H9 (cell line): ENCODE results near the gene ADARB2. TPM values are rescaled to one million over a fixed set of nuclear protein-coding genes. Genes with fewer than 3 reads are reported as not detected.
A peak's percentile ranks its signal among the peaks of the same experiment; 100 is the strongest.

Source experiments
- DNase-seq: peaks from one replicate; pipeline ENCODE4 v3.0.0-alpha.2; 2017
- H2AFZ ChIP-seq: one replicate; pipeline ENCODE4 v1.6.1; 2013; ENCODE audit warnings: mild to moderate bottlenecking, low read length, control low read depth, moderate library complexity
- H2AK5ac ChIP-seq: 2 replicates; pipeline ENCODE4 v1.6.1; 2013; ENCODE audit warnings: low read length, control low read depth, mixed read lengths; ENCODE audit not compliant: insufficient read length
- H2BK120ac ChIP-seq: one replicate; pipeline ENCODE4 v1.6.1; 2013; ENCODE audit warnings: low read depth, mild to moderate bottlenecking, low read length, control low read depth, inconsistent platforms; ENCODE audit not compliant: poor library complexity, severe bottlenecking
- H2BK12ac ChIP-seq: 2 replicates; pipeline ENCODE4 v1.6.1; 2013; ENCODE audit warnings: low read length, control low read depth, mixed read lengths, low read depth; ENCODE audit not compliant: insufficient read length
- H2BK15ac ChIP-seq: 2 replicates; pipeline ENCODE4 v1.6.1; 2013; ENCODE audit warnings: low read depth, low read length, control low read depth
- H2BK20ac ChIP-seq: one replicate; pipeline ENCODE4 v1.6.1; 2013; ENCODE audit warnings: low read depth, mild to moderate bottlenecking, low read length, control low read depth, inconsistent platforms; ENCODE audit not compliant: poor library complexity, severe bottlenecking
- H2BK5ac ChIP-seq: 2 replicates; pipeline ENCODE4 v1.6.1; 2013; ENCODE audit warnings: low read length, control low read depth, mixed read lengths; ENCODE audit not compliant: insufficient read length
- H3K14ac ChIP-seq: 2 replicates; pipeline ENCODE4 v1.6.1; 2013; ENCODE audit warnings: low read length, control low read depth; ENCODE audit not compliant: insufficient read depth
- H3K18ac ChIP-seq: 2 replicates; pipeline ENCODE4 v1.6.1; 2013; ENCODE audit warnings: low read depth, mild to moderate bottlenecking, mixed read lengths, low read length, control low read depth; ENCODE audit not compliant: insufficient read length
- H3K23ac ChIP-seq: 2 replicates; pipeline ENCODE4 v1.6.1; 2013; ENCODE audit warnings: low read length, control low read depth, mixed read lengths, low read depth; ENCODE audit not compliant: insufficient read length
- H3K23me2 ChIP-seq: 2 replicates; pipeline ENCODE4 v1.6.1; 2013; ENCODE audit warnings: low read depth, mild to moderate bottlenecking, mixed read lengths, low read length, control low read depth; ENCODE audit not compliant: insufficient read length, poor library complexity, severe bottlenecking
- H3K27ac ChIP-seq: 2 replicates; pipeline ENCODE4 v1.5.1; 2013; ENCODE audit warnings: low read length, control low read depth, mixed read lengths, low read depth; ENCODE audit not compliant: insufficient read length
- H3K27me3 ChIP-seq: 2 replicates; pipeline ENCODE4 v1.6.1; 2013; ENCODE audit warnings: low read length, control low read depth, inconsistent platforms; ENCODE audit not compliant: insufficient read depth
- H3K4ac ChIP-seq: 2 replicates; pipeline ENCODE4 v1.6.1; 2013; ENCODE audit warnings: low read depth, mild to moderate bottlenecking, control low read depth, inconsistent platforms, low read length, moderate library complexity
- H3K4me1 ChIP-seq: 2 replicates; pipeline ENCODE4 v1.6.1; 2013; ENCODE audit warnings: low read length, control low read depth, inconsistent platforms; ENCODE audit not compliant: insufficient read depth
- H3K4me2 ChIP-seq: 2 replicates; pipeline ENCODE4 v1.6.1; 2013; ENCODE audit warnings: low read length, control low read depth, mixed read lengths; ENCODE audit not compliant: insufficient read length, insufficient read depth
- H3K56ac ChIP-seq: 2 replicates; pipeline ENCODE4 v1.6.1; 2013; ENCODE audit warnings: low read depth, mild to moderate bottlenecking, mixed read lengths, low read length, control low read depth; ENCODE audit not compliant: insufficient read length
- H3K79me1 ChIP-seq: 2 replicates; pipeline ENCODE4 v1.6.1; 2013; ENCODE audit warnings: low read depth, mild to moderate bottlenecking, moderate library complexity, low read length, control low read depth, inconsistent platforms; ENCODE audit not compliant: insufficient read depth, poor library complexity, severe bottlenecking
- H3K79me2 ChIP-seq: 2 replicates; pipeline ENCODE4 v1.6.1; 2013; ENCODE audit warnings: low read length, control low read depth, inconsistent platforms; ENCODE audit not compliant: insufficient read depth
- H3K9ac ChIP-seq: 2 replicates; pipeline ENCODE4 v1.6.1; 2013; ENCODE audit warnings: low read length, control low read depth, mixed read lengths; ENCODE audit not compliant: insufficient read length; ENCODE audit errors: extremely low read depth
- H3K9me3 ChIP-seq: one replicate; pipeline ENCODE4 v1.6.1; 2013; ENCODE audit warnings: low read depth, low read length, inconsistent platforms; ENCODE audit not compliant: control insufficient read depth
- H3T11ph ChIP-seq: one replicate; pipeline ENCODE4 v1.6.1; 2013; ENCODE audit warnings: mild to moderate bottlenecking, low read length, control low read depth, inconsistent platforms
- H4K20me1 ChIP-seq: one replicate; pipeline ENCODE4 v1.6.1; 2013; ENCODE audit not compliant: control insufficient read depth, insufficient read length, insufficient read depth
- H4K5ac ChIP-seq: 2 replicates; pipeline ENCODE4 v1.6.1; 2013; ENCODE audit warnings: low read depth, mild to moderate bottlenecking, mixed read lengths, low read length, control low read depth; ENCODE audit not compliant: insufficient read length
- H4K8ac ChIP-seq: replicated peaks from 2 replicates; pipeline ENCODE4 v1.6.1; 2013; ENCODE audit warnings: low read length, control low read depth, mixed read lengths, low read depth; ENCODE audit not compliant: insufficient read length
- H4K91ac ChIP-seq: 2 replicates; pipeline ENCODE4 v1.6.1; 2013; ENCODE audit warnings: low read depth, mild to moderate bottlenecking, moderate library complexity, mixed read lengths, low read length, control low read depth; ENCODE audit not compliant: insufficient read length
- H3K27ac Mint-ChIP-seq, 3 experiments: 2 replicates in 2 of 3; 3 replicates in 1 of 3; pipeline ENCODE4 v1.8.0; 2020 to 2021; ENCODE audit warnings: mixed read lengths in 3 of 3, mild to moderate bottlenecking in 1 of 3, moderate library complexity in 1 of 3
- H3K27me3 Mint-ChIP-seq: 2 replicates; pipeline ENCODE4 v1.8.0; 2021; ENCODE audit warnings: low read depth, mild to moderate bottlenecking, moderate library complexity, mixed read lengths
- H3K36me3 Mint-ChIP-seq, 3 experiments: 2 replicates in 2 of 3; 3 replicates in 1 of 3; pipeline ENCODE4 v1.8.0; 2020 to 2021; ENCODE audit warnings: low read depth in 3 of 3, mixed read lengths in 3 of 3; ENCODE audit not compliant: insufficient read depth in 1 of 3
- H3K4me1 Mint-ChIP-seq, 2 experiments: 2 replicates each; pipeline ENCODE4 v1.8.0; 2020; ENCODE audit warnings: mixed read lengths in 2 of 2
- H3K4me3 Mint-ChIP-seq, 2 experiments: 2 replicates in 1 of 2; 3 replicates in 1 of 2; pipeline ENCODE4 v1.8.0; 2020 to 2021; ENCODE audit warnings: mild to moderate bottlenecking in 2 of 2, mixed read lengths in 2 of 2, moderate library complexity in 1 of 2
- H3K9me3 Mint-ChIP-seq, 2 experiments: 2 replicates in 1 of 2; 3 replicates in 1 of 2; pipeline ENCODE4 v1.8.0; 2020; ENCODE audit warnings: mild to moderate bottlenecking in 2 of 2, mixed read lengths in 2 of 2, moderate library complexity in 1 of 2
- WGBS: extraction: QIAGEN DNeasy Blood & Tissue Kit; methylation state at CpG from one replicate; pipeline ENCODE4 v1.1.7; 2013; ENCODE audit warnings: missing lambda C conversion rate, low lambda C conversion rate, mixed read lengths; ENCODE audit not compliant: insufficient read length; ENCODE audit errors: extremely low coverage; 5-methylcytosine and 5-hydroxymethylcytosine counted together
- total RNA-seq: library from RNA; stranded (reverse); gene quantifications from 2 replicates; pipeline ENCODE4 v1.2.1, GENCODE V29; 2021
- TF ChIP-seq, protein P1 (sequence below): fragments of 200-600 bp; sonication (generic); conservative IDR thresholded peaks from 3 replicates; pipeline ENCODE4 v1.8.0; 2021; ENCODE audit warnings: antibody characterized with exemption, mild to moderate bottlenecking

The ADARB2 gene
- total RNA-seq, 1 experiment from 2014 or later: 0.87 TPM

DNA sequence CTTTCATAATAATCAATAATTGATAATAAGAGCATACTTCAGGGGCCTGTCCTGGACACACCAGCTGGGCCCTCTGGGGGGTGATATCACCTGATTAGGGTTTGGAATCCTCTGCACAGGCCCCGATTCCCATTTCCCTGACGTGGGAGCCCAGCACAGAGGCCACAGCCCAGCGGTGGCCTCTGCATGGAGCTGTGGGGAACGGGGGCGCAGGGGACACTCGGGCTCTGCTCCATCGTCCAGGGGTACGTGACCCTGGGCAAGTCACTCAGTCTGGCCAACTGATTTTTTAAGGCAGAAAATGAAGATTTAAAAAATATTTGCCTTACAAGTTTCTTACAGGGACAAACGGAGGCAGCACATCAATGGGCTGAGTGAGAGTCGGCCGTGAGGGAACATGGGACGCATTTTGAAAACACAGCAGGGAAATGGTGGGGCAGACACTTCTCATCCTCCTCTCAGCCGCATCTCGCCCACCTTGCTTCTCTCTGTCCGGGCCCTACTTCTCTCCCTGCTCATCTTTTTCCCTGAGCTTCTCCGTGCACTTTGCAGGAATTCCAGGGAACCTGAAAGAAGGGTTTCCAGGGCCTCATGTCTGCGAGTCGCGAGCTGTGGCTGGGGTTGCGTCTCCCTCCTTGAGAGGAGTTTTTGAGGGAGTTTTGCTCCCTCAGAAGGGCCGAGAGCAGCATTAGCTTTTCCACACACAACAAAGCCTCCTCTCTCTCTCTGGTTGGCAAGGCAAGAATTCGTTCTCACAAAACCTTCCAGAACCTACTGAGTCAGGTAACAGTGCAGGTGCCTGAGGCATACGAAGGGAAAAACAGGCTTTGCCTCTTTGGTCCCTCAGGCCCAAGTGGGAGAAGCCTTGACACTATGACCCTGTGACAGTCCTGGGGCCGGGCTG, 369.1 kb downstream of the ADARB2 start:
- TF ChIP-seq, protein P1, sequence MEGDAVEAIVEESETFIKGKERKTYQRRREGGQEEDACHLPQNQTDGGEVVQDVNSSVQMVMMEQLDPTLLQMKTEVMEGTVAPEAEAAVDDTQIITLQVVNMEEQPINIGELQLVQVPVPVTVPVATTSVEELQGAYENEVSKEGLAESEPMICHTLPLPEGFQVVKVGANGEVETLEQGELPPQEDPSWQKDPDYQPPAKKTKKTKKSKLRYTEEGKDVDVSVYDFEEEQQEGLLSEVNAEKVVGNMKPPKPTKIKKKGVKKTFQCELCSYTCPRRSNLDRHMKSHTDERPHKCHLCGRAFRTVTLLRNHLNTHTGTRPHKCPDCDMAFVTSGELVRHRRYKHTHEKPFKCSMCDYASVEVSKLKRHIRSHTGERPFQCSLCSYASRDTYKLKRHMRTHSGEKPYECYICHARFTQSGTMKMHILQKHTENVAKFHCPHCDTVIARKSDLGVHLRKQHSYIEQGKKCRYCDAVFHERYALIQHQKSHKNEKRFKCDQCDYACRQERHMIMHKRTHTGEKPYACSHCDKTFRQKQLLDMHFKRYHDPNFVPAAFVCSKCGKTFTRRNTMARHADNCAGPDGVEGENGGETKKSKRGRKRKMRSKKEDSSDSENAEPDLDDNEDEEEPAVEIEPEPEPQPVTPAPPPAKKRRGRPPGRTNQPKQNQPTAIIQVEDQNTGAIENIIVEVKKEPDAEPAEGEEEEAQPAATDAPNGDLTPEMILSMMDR: no peak
- Histone ChIP-seq H3K79me1 (no peaks in the 10 kb centered on the region), H3K4me2 (no peak overlapping the region), H2BK120ac (no peak overlapping the region), H2BK5ac (no peak overlapping the region), H3T11ph (no peak overlapping the region), H3K27ac (no peak overlapping the region), H3K27me3 (no peaks in the 10 kb centered on the region), H4K91ac (no peak overlapping the region), H4K8ac (no peak overlapping the region), H2BK15ac (no peak overlapping the region), H3K23ac (no peak overlapping the region), H3K4ac (no peak overlapping the region), H3K56ac (no peak overlapping the region), H2AFZ (no peak overlapping the region), H2AK5ac (no peak overlapping the region), H4K5ac (no peak overlapping the region), H2BK20ac (no peak overlapping the region), H2BK12ac (no peak overlapping the region), H3K79me2 (no peaks in the 10 kb centered on the region), H4K20me1 (no peaks in the 10 kb centered on the region), H3K14ac (0 out of 2 replicates have a peak overlapping the region, but pooled peaks have one; percentile 3), H3K9me3 (no peaks in the 10 kb centered on the region), H3K23me2 (no peaks in the 10 kb centered on the region), H3K18ac (peak overlapping the region; percentile 14), H3K9ac (no peak overlapping the region), H3K4me1 (peaks cover 2% of the 10 kb centered on the region; the same call in 1 of the 2 replicates)
- Mint-ChIP-seq H3K27ac (no peak overlapping the region; a peak in 1 of 7 replicates), H3K4me1 (peaks cover 18 to 19% of the 10 kb centered on the region in 2 experiments), H3K4me3 (no peak overlapping the region), H3K27me3 (no peaks in the 10 kb centered on the region), H3K36me3 (no peaks in the 10 kb centered on the region; a peak in 1 of 7 replicates), H3K9me3 (no peaks in the 10 kb centered on the region)
- no peak for DNase-seq
- no CpG with 5 or more reads among the region's 24 CpGs for WGBS
